ENCODE data around the gene BSCL2.

DNA sequence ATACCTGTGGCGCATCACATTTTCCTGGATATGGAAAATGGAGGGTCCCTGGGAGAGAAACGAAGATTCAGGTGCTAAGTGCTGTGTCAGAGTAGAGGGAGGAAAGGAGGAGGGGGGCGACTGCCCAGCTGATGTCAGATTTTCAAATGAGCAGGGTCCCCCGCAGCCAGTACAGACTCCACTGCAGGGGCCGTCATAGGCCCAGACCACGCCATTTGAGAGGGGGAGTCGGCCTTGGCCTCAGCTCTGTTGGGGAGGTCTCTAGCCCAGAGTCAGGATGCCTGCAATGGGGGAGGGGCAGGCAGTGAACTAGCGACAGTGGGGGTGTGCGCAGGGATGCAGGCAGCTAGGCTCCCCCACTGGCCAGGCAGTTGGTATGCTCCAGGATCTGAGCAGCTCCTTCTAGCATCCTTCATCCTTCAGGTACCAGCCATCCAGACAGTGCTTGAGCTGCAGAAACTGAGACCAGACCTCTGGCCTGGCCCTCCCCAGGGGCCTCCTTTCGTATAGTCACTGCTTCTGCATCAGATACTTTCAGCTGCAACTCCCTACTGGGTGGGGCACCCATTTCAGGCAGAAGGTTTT lies at the start of gene BSCL2, which contains the start of gene GNG3:
- TF ChIP-seq, protein P1, sequence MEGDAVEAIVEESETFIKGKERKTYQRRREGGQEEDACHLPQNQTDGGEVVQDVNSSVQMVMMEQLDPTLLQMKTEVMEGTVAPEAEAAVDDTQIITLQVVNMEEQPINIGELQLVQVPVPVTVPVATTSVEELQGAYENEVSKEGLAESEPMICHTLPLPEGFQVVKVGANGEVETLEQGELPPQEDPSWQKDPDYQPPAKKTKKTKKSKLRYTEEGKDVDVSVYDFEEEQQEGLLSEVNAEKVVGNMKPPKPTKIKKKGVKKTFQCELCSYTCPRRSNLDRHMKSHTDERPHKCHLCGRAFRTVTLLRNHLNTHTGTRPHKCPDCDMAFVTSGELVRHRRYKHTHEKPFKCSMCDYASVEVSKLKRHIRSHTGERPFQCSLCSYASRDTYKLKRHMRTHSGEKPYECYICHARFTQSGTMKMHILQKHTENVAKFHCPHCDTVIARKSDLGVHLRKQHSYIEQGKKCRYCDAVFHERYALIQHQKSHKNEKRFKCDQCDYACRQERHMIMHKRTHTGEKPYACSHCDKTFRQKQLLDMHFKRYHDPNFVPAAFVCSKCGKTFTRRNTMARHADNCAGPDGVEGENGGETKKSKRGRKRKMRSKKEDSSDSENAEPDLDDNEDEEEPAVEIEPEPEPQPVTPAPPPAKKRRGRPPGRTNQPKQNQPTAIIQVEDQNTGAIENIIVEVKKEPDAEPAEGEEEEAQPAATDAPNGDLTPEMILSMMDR (IDR thresholded peaks at IDR 0.05) = no peak
- no peak for TF ChIP-seq ZFX (IDR thresholded peaks at IDR 0.05; ENCODE audit: borderline replicate concordance)
